Endothelial cell of umbilical vein (primary cell): ENCODE measurements around the gene MAGEB1. TPM values are rescaled to one million over a fixed set of nuclear protein-coding genes. Genes with fewer than 3 reads are reported as not detected.

Source experiments
- BruUV-seq: library from RNA; stranded (reverse); fragments of 400-500 nt; replicated peaks from 2 replicates; lab custom pipeline; 2021; lab: Mats Ljungman, UMichigan
- CTCF ChIA-PET: fragments of 300-600, 350-600 bp; sonication (Branson Sonifier 250); formaldehyde crosslinking; loops from one replicate; lab custom pipeline; 2021; ENCODE audit warnings: antibody characterized with exemption, inconsistent platforms; lab: Charles Lee
- POLR2A ChIA-PET: fragments of 300-600, 350-600 bp; sonication (Branson Sonifier 250); formaldehyde crosslinking; loops from one replicate; lab custom pipeline; 2021; ENCODE audit warnings: antibody characterized with exemption, inconsistent platforms; lab: Charles Lee
- DNase-seq: peaks from one replicate; pipeline ENCODE4 v3.0.0-alpha.2; 2011; ENCODE audit warnings: low read depth, low spot score
- FAIRE-seq: peaks from 2 replicates; lab custom pipeline; 2011; peaks lifted over from hg19 to GRCh38; lab: Jason Lieb, UNC
- H2AFZ ChIP-seq: 2 replicates; pipeline ENCODE4 v1.6.0; 2012; ENCODE audit warnings: low read depth, low read length, control low read depth, inconsistent platforms
- H3K27ac ChIP-seq: 2 replicates; pipeline ENCODE4 v1.5.1; 2011; ENCODE audit warnings: low read depth, mild to moderate bottlenecking, control low read depth, low read length, moderate library complexity; ENCODE audit not compliant: insufficient read depth
- H3K27me3 ChIP-seq, 2 experiments: 2 replicates each; pipeline versions ENCODE4 v1.6.0 to v1.6.1; 2011; ENCODE audit warnings: low read length in 2 of 2, mixed read lengths in 1 of 2; ENCODE audit not compliant: control insufficient read depth in 2 of 2, insufficient read depth in 2 of 2
- H3K36me3 ChIP-seq, 2 experiments: 2 replicates in 1 of 2; 3 replicates in 1 of 2; pipeline ENCODE4 v1.5.1; 2011; ENCODE audit warnings: low read length in 2 of 2, mild to moderate bottlenecking in 1 of 2, moderate library complexity in 1 of 2; ENCODE audit not compliant: control insufficient read depth in 2 of 2, insufficient read depth in 2 of 2; ENCODE audit errors: extremely low read depth in 1 of 2
- H3K4me1 ChIP-seq: 3 replicates; pipeline ENCODE4 v1.5.1; 2011; ENCODE audit warnings: mild to moderate bottlenecking, low read length; ENCODE audit not compliant: control insufficient read depth, insufficient read depth; ENCODE audit errors: extremely low read depth
- H3K4me2 ChIP-seq: 2 replicates; pipeline ENCODE4 v1.6.1; 2011; ENCODE audit warnings: low read length, control low read depth, mixed read lengths; ENCODE audit not compliant: insufficient read depth
- H3K4me3 ChIP-seq, 3 experiments: fragments of 200-600 bp in 1 of 3; sonication (generic), shearing (Covaris generic) in 1 of 3; replicated peaks in 1 of 3; 2 replicates each; pipeline ENCODE4 v1.5.1; 2011 to 2016; ENCODE audit warnings: control low read depth in 3 of 3, low read length in 3 of 3, mild to moderate bottlenecking in 2 of 3, inconsistent platforms in 1 of 3, low read depth in 1 of 3, moderate library complexity in 1 of 3; ENCODE audit not compliant: insufficient read depth in 1 of 3
- H3K79me2 ChIP-seq: 2 replicates; pipeline ENCODE4 v1.6.0; 2012; ENCODE audit warnings: low read length, inconsistent platforms; ENCODE audit not compliant: control insufficient read depth, insufficient read depth
- H3K9ac ChIP-seq: replicated peaks from 2 replicates; pipeline ENCODE3; 2011; ENCODE audit warnings: low read length, control low read depth; ENCODE audit not compliant: insufficient read depth; ENCODE audit errors: extremely low read depth
- H3K9me1 ChIP-seq: replicated peaks from 3 replicates; pipeline ENCODE4 v1.6.0; 2011; ENCODE audit warnings: mild to moderate bottlenecking, low read length; ENCODE audit not compliant: control insufficient read depth, insufficient read depth; ENCODE audit errors: extremely low read depth
- H3K9me3 ChIP-seq: replicated peaks from 2 replicates; pipeline ENCODE4 v1.5.1; 2012; ENCODE audit warnings: low read length, inconsistent platforms; ENCODE audit not compliant: control insufficient read depth, insufficient read depth
- H4K20me1 ChIP-seq: replicated peaks from 2 replicates; pipeline ENCODE3; 2011; ENCODE audit warnings: mild to moderate bottlenecking, low read length; ENCODE audit not compliant: control insufficient read depth, insufficient read depth; ENCODE audit errors: extremely low read depth
- CTCF ChIP-seq, 2 donors: IDR thresholded peaks; 1 replicate in 1 of 2; 2 replicates in 1 of 2; pipeline ENCODE4 v1.5.1; 2011; ENCODE audit warnings: low read length in 2 of 2, mild to moderate bottlenecking in 2 of 2, moderate library complexity in 2 of 2, control low read depth in 1 of 2, inconsistent platforms in 1 of 2, low read depth in 1 of 2; ENCODE audit not compliant: insufficient read depth in 1 of 2; ENCODE audit errors: extremely low read depth in 1 of 2
- EZH2 ChIP-seq: IDR thresholded peaks from 2 replicates; pipeline ENCODE4 v1.6.1; 2012; ENCODE audit warnings: borderline replicate concordance, low read depth, mild to moderate bottlenecking, moderate library complexity, low read length, inconsistent platforms; ENCODE audit not compliant: severe bottlenecking
- FOS ChIP-seq: IDR thresholded peaks from 2 replicates; pipeline ENCODE4 v1.6.1; 2011; ENCODE audit warnings: mild to moderate bottlenecking, low read length, moderate library complexity, borderline replicate concordance; ENCODE audit not compliant: insufficient read depth
- GATA2 ChIP-seq: IDR thresholded peaks from 2 replicates; pipeline ENCODE4 v1.7.0; 2011; ENCODE audit warnings: low read depth, mild to moderate bottlenecking, moderate library complexity, mixed read lengths, low read length; ENCODE audit not compliant: insufficient read length, insufficient read depth
- JUN ChIP-seq: IDR thresholded peaks from 2 replicates; pipeline ENCODE4 v1.6.1; 2011; ENCODE audit warnings: borderline replicate concordance, low read depth; ENCODE audit not compliant: insufficient read length, insufficient read depth
- MAX ChIP-seq: IDR thresholded peaks from 2 replicates; pipeline ENCODE4 v1.6.1; 2011; ENCODE audit not compliant: insufficient read depth, insufficient read length
- MYC ChIP-seq: IDR thresholded peaks from one replicate; pipeline ENCODE4 v1.6.1; 2011; ENCODE audit warnings: mild to moderate bottlenecking, low read depth, low read length
- POLR2A ChIP-seq: IDR thresholded peaks from 2 replicates; pipeline ENCODE4 v1.6.1; 2012; ENCODE audit warnings: low read depth, mild to moderate bottlenecking, control low read depth, low read length
- POLR2AphosphoS5 ChIP-seq: IDR thresholded peaks from 2 replicates; pipeline ENCODE4 v1.6.1; 2012; ENCODE audit warnings: low read depth, mild to moderate bottlenecking, control low read depth, low read length, moderate library complexity; ENCODE audit not compliant: insufficient read depth
- dilution Hi-C: fragments of 300-500 bp; cut with MboI; formaldehyde crosslinking; loops from one replicate; pipeline ENCODE4 v1.15.0; 2019; ENCODE audit warnings: low sequenced_read_pairs; ENCODE audit not compliant: extremely low pct_ligation_motif_present
- intact Hi-C: fragments of 100-400 bp; cut with micrococcal nuclease; formaldehyde crosslinking; loops from one replicate; pipeline ENCODE4 v1.10.0; 2022
- polyA plus RNA-seq, 4 experiments: library from polyadenylated mRNA; depleted of rRNA in 3 of 4; stranded (reverse) in 3 of 4; unstranded in 1 of 4; fragments of >200 nt; gene quantifications; 2 replicates each; pipeline versions ENCODE4 v1.2.1 to v1.2.3, GENCODE V29; 2011 to 2012; ENCODE audit warnings: missing spikeins in 1 of 4
- total RNA-seq: library from RNA; stranded (reverse); gene quantifications from 2 replicates; pipeline ENCODE4 v1.2.3, GENCODE V29; 2021

Gene MAGEB1
- total and polyA plus RNA-seq, 2 donors (not counting 3 experiments of a cell fraction or from before 2014, with no cell fraction given) = not detected

GRCh38 chrX:30283456-30284200 is 36.7 kb downstream of the MAGEB1 start:
- CTCF ChIA-PET = interaction anchor here (0.6 to 1.4 kb wide), 2 partner anchors 11 to 25 kb away, joined by 3 read pairs; partner anchors contain the start of gene NR0B1
- no peaks in the 10 kb centered on the region for H3K27me3 ChIP-seq
- no peaks in the 10 kb centered on the region for H3K79me2 ChIP-seq
- POLR2A ChIA-PET = no interaction called here
- TF ChIP-seq MAX (no peak), FOS (peak; percentile 92), POLR2A (no peak), JUN (peak; percentile 99)
- TSS peak; percentile 85 for BruUV-seq
- H3K4me2 ChIP-seq = peak overlapping the region; percentile 17
- H3K9me1 ChIP-seq = no peaks in the 10 kb centered on the region
- H2AFZ ChIP-seq = peak overlapping the region; percentile 59
- no peaks in the 10 kb centered on the region for H3K36me3 ChIP-seq
- H3K4me1 ChIP-seq = peaks cover 15% of the 10 kb centered on the region
- peak; percentile 78 for FAIRE-seq
- H3K9ac ChIP-seq = peak overlapping the region; percentile 57
- peak; percentile 87 for DNase-seq
- no peaks in the 10 kb centered on the region for H3K9me3 ChIP-seq
- H3K4me3 ChIP-seq = no peak overlapping the region
- H4K20me1 ChIP-seq = no peaks in the 10 kb centered on the region
- dilution Hi-C loops = no loop called here
- peak overlapping the region; percentile 97 for H3K27ac ChIP-seq
- intact Hi-C loops = no loop called here

GRCh38 chrX:30296408-30297254 is 49.7 kb downstream of the MAGEB1 start:
- ChIA-PET CTCF (no interaction called here), POLR2A (no interaction called here)
- Histone ChIP-seq H4K20me1 (no peaks in the 10 kb centered on the region), H3K36me3 (no peaks in the 10 kb centered on the region), H3K4me1 (no peaks in the 10 kb centered on the region), H3K79me2 (no peaks in the 10 kb centered on the region), H2AFZ (no peak overlapping the region), H3K9me1 (no peaks in the 10 kb centered on the region), H3K27me3 (no peaks in the 10 kb centered on the region), H3K4me2 (no peak overlapping the region), H3K27ac (no peak overlapping the region), H3K4me3 (no peak overlapping the region), H3K9ac (no peak overlapping the region), H3K9me3 (no peaks in the 10 kb centered on the region)
- DNase-seq (no peak), FAIRE-seq (no peak)
- intact Hi-C loops = no loop called here
- no peak for TF ChIP-seq JUN
- TF ChIP-seq CTCF (IDR thresholded peaks at IDR 0.05; ENCODE audit: extremely low read depth in 1 of 2, insufficient read depth in 1 of 2, low read depth in 1 of 2, low read length in 2 of 2) = no peak
- TF ChIP-seq FOS = no peak
- TF ChIP-seq EZH2 = no peak
- TF ChIP-seq GATA2 = no peak
- no peak for TF ChIP-seq POLR2AphosphoS5
- TF ChIP-seq POLR2A = no peak
- no peak for TF ChIP-seq MYC
- no peak for TF ChIP-seq MAX
- dilution Hi-C loops = no loop called here
- BruUV-seq = no TSS peak
